ENCODE measurements around the gene POLN. TPM values are rescaled to one million over a fixed set of nuclear protein-coding genes. Genes with fewer than 3 reads are reported as not detected.

Gene POLN
- total and polyA plus RNA-seq, 3 experiments from 2014 or later, result 0.55 to 1.6 (median 1.5) TPM

GRCh38 chr4:2064276-2064991, 177.5 kb downstream of the POLN start:
- Histone ChIP-seq H3K27me3 (ENCODE audit: insufficient read depth, low read length, poor library complexity, severe bottlenecking) (no peaks in the 10 kb centered on the region), H3K9me3 (ENCODE audit: low read length) (no peaks in the 10 kb centered on the region), H3K27ac (ENCODE audit: low read depth, low read length) (no peak overlapping the region), H3K4me3 (ENCODE audit: low read length) (no peak overlapping the region), H3K36me3 (ENCODE audit: insufficient read depth, low read length) (no peaks in the 10 kb centered on the region), H3K4me1 (ENCODE audit: insufficient read depth, low read length) (no peaks in the 10 kb centered on the region)
- DNase-seq, result peak in 1 of 5 donors; percentile 40
- H3K36me3 Mint-ChIP-seq, result no peaks in the 10 kb centered on the region
- CTCF ChIA-PET, result no interaction called here
- peaks cover 4 to 7% of the 10 kb centered on the region in 2 donors for H3K27me3 Mint-ChIP-seq
- H3K9me3 Mint-ChIP-seq, result no peaks in the 10 kb centered on the region
- H3K27ac Mint-ChIP-seq, result no peak overlapping the region
- H3K4me3 Mint-ChIP-seq, result no peak overlapping the region
- no peaks in the 10 kb centered on the region for H3K4me1 Mint-ChIP-seq
- POLR2A ChIA-PET, result no interaction called here

- ChIA-PET POLR2A (no interaction called here), CTCF (no interaction called here)
- Histone ChIP-seq H3K4me1 (ENCODE audit: insufficient read depth, low read length) (no peaks in the 10 kb centered on the region), H3K27me3 (ENCODE audit: insufficient read depth, low read length, poor library complexity, severe bottlenecking) (no peaks in the 10 kb centered on the region), H3K27ac (ENCODE audit: low read depth, low read length) (no peak overlapping the region), H3K36me3 (ENCODE audit: insufficient read depth, low read length) (no peaks in the 10 kb centered on the region), H3K4me3 (ENCODE audit: low read length) (no peak overlapping the region), H3K9me3 (ENCODE audit: low read length) (no peaks in the 10 kb centered on the region)
- Mint-ChIP-seq H3K4me1 (no peaks in the 10 kb centered on the region), H3K27me3 (peaks cover 4 to 7% of the 10 kb centered on the region in 2 donors), H3K4me3 (no peak overlapping the region), H3K27ac (no peak overlapping the region), H3K9me3 (no peaks in the 10 kb centered on the region), H3K36me3 (no peaks in the 10 kb centered on the region)
- DNase-seq, result peak in 1 of 5 donors; percentile 43
These were observed 178.2 kb downstream of the POLN start for GRCh38 chr4:2063557-2064275.

GRCh38 chr4:2062808-2063524, 179.0 kb downstream of the POLN start:
- H3K4me3 Mint-ChIP-seq, result no peak overlapping the region
- H3K4me3 ChIP-seq (ENCODE audit: low read length), result no peak overlapping the region
- no peaks in the 10 kb centered on the region for H3K4me1 Mint-ChIP-seq
- no peaks in the 10 kb centered on the region for H3K4me1 ChIP-seq (ENCODE audit: insufficient read depth, low read length)
- H3K27me3 Mint-ChIP-seq, result peaks cover 4 to 7% of the 10 kb centered on the region in 2 donors
- no peaks in the 10 kb centered on the region for H3K36me3 ChIP-seq (ENCODE audit: insufficient read depth, low read length)
- CTCF ChIA-PET, result no interaction called here
- no peaks in the 10 kb centered on the region for H3K9me3 ChIP-seq (ENCODE audit: low read length)
- H3K27me3 ChIP-seq (ENCODE audit: insufficient read depth, low read length, poor library complexity, severe bottlenecking), result no peaks in the 10 kb centered on the region
- no peak overlapping the region for H3K27ac Mint-ChIP-seq
- peak in 1 of 5 donors; percentile 44 for DNase-seq
- H3K9me3 Mint-ChIP-seq, result no peaks in the 10 kb centered on the region
- no peaks in the 10 kb centered on the region for H3K36me3 Mint-ChIP-seq
- POLR2A ChIA-PET, result no interaction called here
- no peak overlapping the region for H3K27ac ChIP-seq (ENCODE audit: low read depth, low read length)

- DNase-seq, result peak in 1 of 5 donors; percentile 33
- Mint-ChIP-seq H3K4me1 (peaks cover 2 to 4% (median 3%) of the 10 kb centered on the region in 3 donors), H3K27ac (no peak overlapping the region), H3K36me3 (no peaks in the 10 kb centered on the region), H3K27me3 (peaks cover 10 to 14% of the 10 kb centered on the region in 2 donors), H3K4me3 (no peak overlapping the region), H3K9me3 (no peaks in the 10 kb centered on the region)
- no peak overlapping the region for H3K27ac ChIP-seq (ENCODE audit: low read depth, low read length)
- H3K4me1 ChIP-seq (ENCODE audit: insufficient read depth, low read length), result no peaks in the 10 kb centered on the region
- POLR2A ChIA-PET, result no interaction called here
- no peaks in the 10 kb centered on the region for H3K27me3 ChIP-seq (ENCODE audit: insufficient read depth, low read length, poor library complexity, severe bottlenecking)
- no peaks in the 10 kb centered on the region for H3K36me3 ChIP-seq (ENCODE audit: insufficient read depth, low read length)
- no peak overlapping the region for H3K4me3 ChIP-seq (ENCODE audit: low read length)
- CTCF ChIA-PET, result no interaction called here
- H3K9me3 ChIP-seq (ENCODE audit: low read length), result no peaks in the 10 kb centered on the region
These were observed 179.6 kb downstream of the POLN start for GRCh38 chr4:2062168-2062807.

- H3K36me3 Mint-ChIP-seq, result no peaks in the 10 kb centered on the region
- H3K4me3 Mint-ChIP-seq, result peak overlapping the region in 3 of 7 donors; percentile 12 to 25 (median 18)
- H3K36me3 ChIP-seq (ENCODE audit: insufficient read depth, low read length), result no peaks in the 10 kb centered on the region
- no peaks in the 10 kb centered on the region for H3K9me3 Mint-ChIP-seq
- no peaks in the 10 kb centered on the region for H3K4me1 ChIP-seq (ENCODE audit: insufficient read depth, low read length)
- DNase-seq, result peak in 1 of 5 donors; percentile 46
- H3K9me3 ChIP-seq (ENCODE audit: low read length), result no peaks in the 10 kb centered on the region
- no peak overlapping the region for H3K27ac ChIP-seq (ENCODE audit: low read depth, low read length)
- H3K4me1 Mint-ChIP-seq, result peaks cover 2 to 4% (median 3%) of the 10 kb centered on the region in 3 donors
- POLR2A ChIA-PET, result no interaction called here
- peaks cover 19 to 22% of the 10 kb centered on the region in 2 donors for H3K27me3 Mint-ChIP-seq
- H3K4me3 ChIP-seq (ENCODE audit: low read length), result no peak overlapping the region
- H3K27me3 ChIP-seq (ENCODE audit: insufficient read depth, low read length, poor library complexity, severe bottlenecking), result no peaks in the 10 kb centered on the region
- CTCF ChIA-PET, result no interaction called here
- no peak overlapping the region for H3K27ac Mint-ChIP-seq
These were observed 180.5 kb downstream of the POLN start for GRCh38 chr4:2061186-2062131.

GRCh38 chr4:2060611-2061185, 181.2 kb downstream of the POLN start:
- Mint-ChIP-seq H3K9me3 (no peaks in the 10 kb centered on the region), H3K27me3 (peaks cover 24 to 27% of the 10 kb centered on the region in 2 donors), H3K27ac (no peak overlapping the region), H3K4me3 (no peak overlapping the region), H3K36me3 (no peaks in the 10 kb centered on the region), H3K4me1 (peaks cover 2 to 4% (median 3%) of the 10 kb centered on the region in 3 donors)
- Histone ChIP-seq H3K4me1 (ENCODE audit: insufficient read depth, low read length) (no peaks in the 10 kb centered on the region), H3K9me3 (ENCODE audit: low read length) (no peaks in the 10 kb centered on the region), H3K27ac (ENCODE audit: low read depth, low read length) (no peak overlapping the region), H3K27me3 (ENCODE audit: insufficient read depth, low read length, poor library complexity, severe bottlenecking) (no peaks in the 10 kb centered on the region), H3K36me3 (ENCODE audit: insufficient read depth, low read length) (no peaks in the 10 kb centered on the region), H3K4me3 (ENCODE audit: low read length) (no peak overlapping the region)
- no peak for DNase-seq
- ChIA-PET CTCF (no interaction called here), POLR2A (no interaction called here)

Measured in CD8-positive, alpha-beta memory T cell (primary cell).